Endodermal cell (in vitro differentiated cells): ENCODE measurements around the gene PSMG4. TPM values are rescaled to one million over a fixed set of nuclear protein-coding genes. Genes with fewer than 3 reads are reported as not detected.
A peak's percentile ranks its signal among the peaks of the same experiment; 100 is the strongest.

Experiments used
- DNase-seq: peaks from one replicate; pipeline ENCODE4 v3.0.0-alpha.2; 2017
- H3K27ac ChIP-seq: 2 replicates; pipeline ENCODE4 v1.5.1; 2013; ENCODE audit warnings: mild to moderate bottlenecking, low read depth, low read length, moderate library complexity
- H3K27me3 ChIP-seq: 2 replicates; pipeline ENCODE4 v1.6.1; 2013; ENCODE audit warnings: mild to moderate bottlenecking, low read length, moderate library complexity; ENCODE audit not compliant: insufficient read depth, control insufficient read depth, poor library complexity, severe bottlenecking
- H3K36me3 ChIP-seq: 2 replicates; pipeline ENCODE4 v1.7.0; 2013; ENCODE audit warnings: mild to moderate bottlenecking, low read length, moderate library complexity; ENCODE audit not compliant: control insufficient read depth, insufficient read depth
- H3K4me1 ChIP-seq: one replicate; pipeline ENCODE4 v1.7.0; 2013; ENCODE audit warnings: low read length; ENCODE audit not compliant: control insufficient read depth, insufficient read depth
- H3K4me3 ChIP-seq: 2 replicates; pipeline ENCODE4 v1.5.1; 2013; ENCODE audit warnings: mild to moderate bottlenecking, low read length, moderate library complexity
- H3K9ac ChIP-seq: 2 replicates; pipeline ENCODE4 v1.6.1; 2013; ENCODE audit warnings: mild to moderate bottlenecking, low read length, moderate library complexity; ENCODE audit not compliant: poor library complexity, severe bottlenecking; ENCODE audit errors: extremely low read depth
- H3K9me3 ChIP-seq: 2 replicates; pipeline ENCODE4 v1.6.1; 2013; ENCODE audit warnings: mild to moderate bottlenecking, low read length, moderate library complexity; ENCODE audit not compliant: control insufficient read depth
- H3K27ac Mint-ChIP-seq: 2 replicates; pipeline ENCODE4 v1.8.0; 2020; ENCODE audit warnings: mixed read lengths
- H3K27me3 Mint-ChIP-seq: 2 replicates; pipeline ENCODE4 v1.8.0; 2021; ENCODE audit warnings: mild to moderate bottlenecking, mixed read lengths; ENCODE audit not compliant: insufficient read depth
- H3K36me3 Mint-ChIP-seq: 2 replicates; pipeline ENCODE4 v1.8.0; 2020; ENCODE audit warnings: low read depth, mixed read lengths
- H3K4me1 Mint-ChIP-seq: 2 replicates; pipeline ENCODE4 v1.8.0; 2020; ENCODE audit warnings: mixed read lengths
- H3K4me3 Mint-ChIP-seq: 2 replicates; pipeline ENCODE4 v1.8.0; 2020; ENCODE audit warnings: mild to moderate bottlenecking, moderate library complexity, mixed read lengths
- H3K9me3 Mint-ChIP-seq: 2 replicates; pipeline ENCODE4 v1.8.0; 2020; ENCODE audit warnings: mild to moderate bottlenecking, mixed read lengths
- CTCF ChIP-seq: fragments of 200-600 bp; sonication (generic); conservative IDR thresholded peaks from 2 replicates; pipeline ENCODE4 v1.5.0; 2021; ENCODE audit warnings: antibody characterized with exemption, mild to moderate bottlenecking
- WGBS, 2 experiments: methylation state at CpG; one replicate each; pipeline versions ENCODE4 v1.1.5 to v1.1.7; 2013; ENCODE audit warnings: missing lambda C conversion rate in 2 of 2, mixed read lengths in 1 of 2; ENCODE audit not compliant: insufficient coverage in 1 of 2, insufficient read length in 1 of 2; 5-methylcytosine and 5-hydroxymethylcytosine counted together
- total RNA-seq, 2 donors: library from RNA; stranded (reverse); fragmentation: NEBNext Ultra II Directional in 1 of 2; extraction: Animal tissue kit (Norgen Biotek cat#: 25700) in 1 of 2; gene quantifications; 2 replicates in 1 of 2; 3 replicates in 1 of 2; pipeline ENCODE4 v1.2.1, GENCODE V29; 2021

PSMG4 gene
- total RNA-seq, 2 donors from 2014 or later = 16.0 to 21.5 TPM

GRCh38 chr6:3251462-3252314 is 7.1 kb upstream of the PSMG4 start:
- H3K4me3 Mint-ChIP-seq = no peak overlapping the region
- H3K36me3 ChIP-seq = no peaks in the 10 kb centered on the region

GRCh38 chr6:3252369-3252768 is 6.4 kb upstream of the PSMG4 start:
- Histone ChIP-seq H3K27me3 (peaks cover 54% of the 10 kb centered on the region), H3K9me3 (no peaks in the 10 kb centered on the region), H3K9ac (no peak overlapping the region), H3K36me3 (no peaks in the 10 kb centered on the region), H3K4me3 (no peak overlapping the region), H3K4me1 (peaks cover 20% of the 10 kb centered on the region), H3K27ac (no peak overlapping the region)
- peaks cover 9% of the 10 kb centered on the region for H3K9me3 Mint-ChIP-seq
- H3K27ac Mint-ChIP-seq = no peak overlapping the region
- WGBS, 2 experiments = 88 to 93% methylated on average over 9 to 10 of the region's 10 CpGs
- H3K36me3 Mint-ChIP-seq = peaks cover 4% of the 10 kb centered on the region
- H3K27me3 Mint-ChIP-seq = peaks cover 89% of the 10 kb centered on the region
- DNase-seq = no peak
- no peak for TF ChIP-seq CTCF
- H3K4me3 Mint-ChIP-seq = no peak overlapping the region
- H3K4me1 Mint-ChIP-seq = peaks cover 30% of the 10 kb centered on the region

More at GRCh38 chr6:3251462-3252314, 7.1 kb upstream of the PSMG4 start:
- Mint-ChIP-seq H3K27me3 (peaks cover 86% of the 10 kb centered on the region), H3K4me1 (peaks cover 32% of the 10 kb centered on the region), H3K27ac (no peak overlapping the region), H3K36me3 (peaks cover 4% of the 10 kb centered on the region), H3K9me3 (peaks cover 9% of the 10 kb centered on the region)
- Histone ChIP-seq H3K9me3 (no peaks in the 10 kb centered on the region), H3K4me1 (peaks cover 20% of the 10 kb centered on the region), H3K9ac (no peak overlapping the region), H3K4me3 (no peak overlapping the region), H3K27me3 (peaks cover 54% of the 10 kb centered on the region), H3K27ac (no peak overlapping the region)
- peak; percentile 98 for TF ChIP-seq CTCF
- WGBS, 2 experiments = 3 to 34% methylated on average over 10 to 20 of the region's 20 CpGs
- DNase-seq = peak; percentile 97

GRCh38 chr6:3252861-3253596 is 5.7 kb upstream of the PSMG4 start:
- 95 to 96% methylated on average over 13 to 22 of the region's 22 CpGs for WGBS, 2 experiments
- Histone ChIP-seq H3K4me1 (peaks cover 20% of the 10 kb centered on the region), H3K36me3 (no peaks in the 10 kb centered on the region), H3K4me3 (no peak overlapping the region), H3K27ac (no peak overlapping the region), H3K9me3 (no peaks in the 10 kb centered on the region), H3K27me3 (peaks cover 54% of the 10 kb centered on the region), H3K9ac (no peak overlapping the region)
- H3K36me3 Mint-ChIP-seq = peaks cover 4% of the 10 kb centered on the region
- peaks cover 91% of the 10 kb centered on the region for H3K27me3 Mint-ChIP-seq
- H3K9me3 Mint-ChIP-seq = peaks cover 9% of the 10 kb centered on the region
- DNase-seq = no peak
- no peak overlapping the region for H3K27ac Mint-ChIP-seq
- peaks cover 24% of the 10 kb centered on the region for H3K4me1 Mint-ChIP-seq
- no peak for TF ChIP-seq CTCF
- no peak overlapping the region for H3K4me3 Mint-ChIP-seq
